GM19395 (cell line): Measurements from ENCODE around the gene KATNAL2.
A peak's percentile ranks its signal among the peaks of the same experiment; 100 is the strongest.

Experiments used
- ATAC-seq: cut with Tn5 transposase; IDR thresholded peaks from one replicate; pipeline ENCODE4 v1.9.1; 2021; ENCODE audit warnings: mild to moderate bottlenecking, moderate library complexity; ENCODE audit not compliant: unreplicated experiment

Gene KATNAL2

GRCh38 chr18:47110492-47111274 is 193.3 kb downstream of the KATNAL2 start:
- no peak for ATAC-seq

- no peak for ATAC-seq
Observed at GRCh38 chr18:47113796-47114540, 196.6 kb downstream of the KATNAL2 start.

GRCh38 chr18:47115205-47115604 is 197.8 kb downstream of the KATNAL2 start:
- ATAC-seq, result no peak

GRCh38 chr18:47118981-47119380 is 201.6 kb downstream of the KATNAL2 start:
- ATAC-seq, result no peak

- peak; percentile 98 for ATAC-seq
Observed at GRCh38 chr18:47120428-47120827, 203.0 kb downstream of the KATNAL2 start.

- ATAC-seq, result no peak
Observed at GRCh38 chr18:47121146-47121545, 203.7 kb downstream of the KATNAL2 start.

GRCh38 chr18:47141289-47141688 is 223.9 kb downstream of the KATNAL2 start:
- no peak for ATAC-seq

- no peak for ATAC-seq
Observed at GRCh38 chr18:47143153-47143552, 225.8 kb downstream of the KATNAL2 start.

GRCh38 chr18:47143899-47144485 is 226.6 kb downstream of the KATNAL2 start:
- no peak for ATAC-seq

- no peak for ATAC-seq
Observed at GRCh38 chr18:47146206-47146605, 228.8 kb downstream of the KATNAL2 start.

- no peak for ATAC-seq
Observed at GRCh38 chr18:47149457-47150028, 232.1 kb downstream of the KATNAL2 start.

GRCh38 chr18:47150029-47150823 is 232.8 kb downstream of the KATNAL2 start, which contains the start of gene HDHD2:
HDHD2 (minus strand) TSS chr18:47150500; CDS start chr18:47136439, 14,061 bp downstream.
- ATAC-seq, result peak; percentile 91

GRCh38 chr18:47150824-47151366 is 233.5 kb downstream of the KATNAL2 start:
- peak; percentile 14 for ATAC-seq

- ATAC-seq, result no peak
Observed at GRCh38 chr18:47151439-47151838, 234.0 kb downstream of the KATNAL2 start.
